ENCODE data around the gene PKDREJ. TPM values are rescaled to one million over a fixed set of nuclear protein-coding genes. Genes with fewer than 3 reads are reported as not detected.

The PKDREJ gene
- total RNA-seq, 1 experiment from 2014 or later = not detected

DNA sequence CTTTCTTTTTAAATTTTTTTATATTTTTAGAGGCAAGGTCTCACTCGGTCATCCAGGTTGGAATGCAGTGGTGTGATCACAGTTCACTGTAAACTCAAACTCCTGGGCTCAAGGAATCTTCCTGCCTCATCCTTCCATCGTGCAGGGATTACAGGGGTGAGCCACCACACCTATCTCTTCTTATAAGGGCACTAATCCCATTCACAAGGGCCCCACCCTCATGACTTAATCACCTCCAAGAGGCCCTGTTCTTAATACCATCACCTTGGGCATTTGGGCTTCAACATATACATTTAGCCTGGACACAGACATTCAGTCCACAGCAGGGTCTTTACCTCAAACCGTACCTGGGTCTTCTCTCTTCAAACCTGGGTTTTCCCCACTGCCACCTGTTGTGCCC is 29.0 kb upstream of the PKDREJ start:
- Histone ChIP-seq H3K9me3 (ENCODE audit: low read length) (no peaks in the 10 kb centered on the region), H3K9ac (ENCODE audit: low read length) (no peak overlapping the region), H3K36me3 (ENCODE audit: insufficient read depth, low read length) (peaks cover 9% of the 10 kb centered on the region), H3K4me1 (ENCODE audit: low read length) (peaks cover 40% of the 10 kb centered on the region), H3K27me3 (ENCODE audit: low read length) (no peaks in the 10 kb centered on the region), H3K4me2 (ENCODE audit: low read depth, low read length, poor library complexity, severe bottlenecking) (no peak overlapping the region), H2AFZ (ENCODE audit: low read length) (no peak overlapping the region), H3K79me2 (ENCODE audit: low read length) (peaks cover 19% of the 10 kb centered on the region), H4K20me1 (ENCODE audit: insufficient read depth, low read depth, low read length) (no peaks in the 10 kb centered on the region), H3K9me2 (replicated peaks; ENCODE audit: insufficient read depth, low read length) (no peaks in the 10 kb centered on the region), H3K4me3 (ENCODE audit: low read length) (no peak overlapping the region), H3K27ac (ENCODE audit: low read length) (no peak overlapping the region)
- no peak for DNase-seq

DNA sequence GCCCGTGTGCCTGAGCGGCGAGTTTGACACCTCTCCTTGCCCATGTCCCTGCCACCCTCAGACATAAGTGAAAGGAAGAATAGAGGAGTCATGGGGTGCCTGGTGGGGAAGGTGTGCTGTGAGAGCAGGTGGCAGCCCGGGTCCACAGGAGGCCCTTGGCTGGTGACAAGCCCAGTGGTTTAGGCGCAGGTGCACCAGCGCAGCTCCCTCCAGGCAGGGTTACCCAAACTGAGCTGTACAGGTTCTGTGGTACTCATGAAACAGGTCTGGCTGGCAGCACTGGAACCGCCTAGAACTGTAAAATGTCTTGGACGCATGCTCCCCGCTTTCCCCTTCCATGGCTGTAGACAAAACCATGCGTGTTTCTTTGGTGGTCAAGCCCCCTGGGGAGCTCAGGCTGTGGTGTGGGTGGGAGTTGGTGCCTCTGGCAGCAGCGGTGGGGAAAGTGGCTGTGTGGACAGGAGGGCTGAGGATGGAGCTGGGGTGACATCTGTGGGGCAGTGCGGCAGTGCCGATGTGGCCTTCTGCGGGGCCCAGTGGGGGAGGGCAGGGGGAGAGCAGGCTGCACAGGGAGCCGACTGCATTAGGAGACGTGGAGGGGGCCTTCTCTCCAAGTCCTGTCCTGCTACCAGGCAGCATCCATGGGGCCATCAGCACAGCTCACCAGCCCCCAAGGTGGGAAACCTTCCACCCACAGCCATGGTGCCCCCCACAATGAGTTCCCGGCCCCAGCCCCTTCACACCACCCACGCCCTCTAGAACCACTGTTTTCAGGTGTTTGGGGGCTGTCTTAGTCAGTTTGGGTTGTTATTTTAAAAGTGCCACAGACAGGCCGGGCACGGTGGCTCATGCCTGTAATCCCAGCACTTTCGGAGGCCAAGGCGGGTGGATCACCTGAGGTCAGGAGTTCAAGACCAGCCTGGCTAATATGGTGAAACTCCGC is 28.0 kb upstream of the PKDREJ start:
- Histone ChIP-seq H3K4me1 (ENCODE audit: low read length) (peaks cover 43% of the 10 kb centered on the region), H3K27ac (ENCODE audit: low read length) (no peak overlapping the region)

DNA sequence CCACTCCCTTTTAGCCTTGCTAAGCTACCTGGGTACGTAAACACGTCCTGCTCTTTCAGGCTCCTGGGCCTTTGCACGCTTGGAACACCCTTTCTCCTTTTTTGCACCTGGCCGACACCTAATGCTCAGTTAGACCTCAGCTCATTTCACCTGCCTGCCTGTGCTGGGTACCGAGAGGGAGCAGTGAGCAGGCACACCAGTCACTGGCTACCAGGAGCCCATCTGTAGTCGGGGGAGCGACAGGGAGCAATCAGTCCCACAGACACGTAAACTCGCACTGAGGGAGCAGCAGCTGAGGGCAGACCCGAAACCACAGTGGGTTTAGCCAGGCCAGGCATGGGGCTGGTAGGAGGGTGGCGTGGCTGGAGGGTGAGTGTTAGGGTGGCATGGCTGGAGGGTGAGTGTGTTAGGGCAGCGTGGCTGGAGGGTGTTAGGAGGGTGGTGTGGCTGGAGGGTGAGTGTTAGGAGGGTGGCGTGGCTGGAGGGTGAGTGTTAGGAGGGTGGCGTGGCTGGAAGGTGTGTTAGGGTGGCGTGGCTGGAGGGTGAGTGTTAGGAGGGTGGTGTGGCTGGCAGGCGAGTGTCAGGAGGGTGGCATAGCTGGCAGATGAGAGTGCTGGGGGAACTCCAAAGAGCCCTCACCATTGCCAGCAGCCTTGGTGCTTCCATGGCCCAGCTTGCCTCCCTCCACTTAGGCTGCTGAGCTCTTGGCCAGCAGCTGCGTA is 27.1 kb upstream of the PKDREJ start:
- Histone ChIP-seq H3K9me2 (replicated peaks; ENCODE audit: insufficient read depth, low read length) (no peaks in the 10 kb centered on the region), H3K4me1 (ENCODE audit: low read length) (peaks cover 35% of the 10 kb centered on the region), H3K27me3 (ENCODE audit: low read length) (no peaks in the 10 kb centered on the region), H3K4me3 (ENCODE audit: low read length) (no peak overlapping the region), H3K36me3 (ENCODE audit: insufficient read depth, low read length) (peaks cover 9% of the 10 kb centered on the region), H3K9ac (ENCODE audit: low read length) (no peak overlapping the region), H3K79me2 (ENCODE audit: low read length) (peaks cover 16% of the 10 kb centered on the region), H3K9me3 (ENCODE audit: low read length) (no peaks in the 10 kb centered on the region), H3K4me2 (ENCODE audit: low read depth, low read length, poor library complexity, severe bottlenecking) (no peak overlapping the region), H3K27ac (ENCODE audit: low read length) (no peak overlapping the region), H4K20me1 (ENCODE audit: insufficient read depth, low read depth, low read length) (no peaks in the 10 kb centered on the region), H2AFZ (ENCODE audit: low read length) (no peak overlapping the region)
- no peak for DNase-seq

More for the DNA sequence above, 28.0 kb upstream of the PKDREJ start:
- Histone ChIP-seq H2AFZ (ENCODE audit: low read length) (no peak overlapping the region), H3K9me2 (replicated peaks; ENCODE audit: insufficient read depth, low read length) (no peaks in the 10 kb centered on the region), H4K20me1 (ENCODE audit: insufficient read depth, low read depth, low read length) (no peaks in the 10 kb centered on the region), H3K27me3 (ENCODE audit: low read length) (no peaks in the 10 kb centered on the region), H3K4me2 (ENCODE audit: low read depth, low read length, poor library complexity, severe bottlenecking) (no peak overlapping the region), H3K9me3 (ENCODE audit: low read length) (no peaks in the 10 kb centered on the region), H3K9ac (ENCODE audit: low read length) (no peak overlapping the region), H3K79me2 (ENCODE audit: low read length) (peaks cover 18% of the 10 kb centered on the region), H3K36me3 (ENCODE audit: insufficient read depth, low read length) (peaks cover 9% of the 10 kb centered on the region), H3K4me3 (ENCODE audit: low read length) (no peak overlapping the region)
- no peak for DNase-seq

DNA sequence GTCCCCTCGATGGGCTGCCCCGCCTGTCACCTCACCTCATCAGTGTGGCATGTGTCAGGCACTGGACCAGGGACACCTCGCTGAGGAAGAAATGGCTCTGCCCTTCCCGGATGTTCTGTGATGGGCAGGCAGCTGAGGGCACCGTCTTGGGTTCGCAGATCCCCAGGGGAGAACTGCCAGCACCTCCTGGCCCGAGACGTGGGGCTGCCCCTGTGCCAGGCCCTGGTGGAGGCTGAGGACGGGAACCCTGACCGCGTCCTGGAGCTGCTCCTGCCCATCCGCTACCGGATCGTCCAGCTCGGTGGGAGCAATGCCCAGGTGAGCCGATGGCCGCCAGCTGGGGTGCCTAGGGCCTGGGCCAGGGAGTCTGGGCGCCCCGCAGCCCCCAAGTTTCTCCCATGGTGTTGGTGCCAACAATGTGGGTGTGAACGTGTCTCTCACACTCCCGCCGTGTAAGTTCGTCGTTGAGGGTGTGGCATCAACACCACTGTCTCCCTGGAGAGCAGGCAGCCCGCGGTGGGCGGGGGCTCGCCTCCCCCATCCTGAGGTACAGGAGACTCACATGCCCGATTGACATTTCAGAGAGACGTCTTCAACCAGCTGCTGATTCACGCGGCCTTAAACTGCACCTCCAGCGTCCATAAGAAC is 26.2 kb upstream of the PKDREJ start:
- peaks cover 29% of the 10 kb centered on the region for H3K4me1 ChIP-seq (ENCODE audit: low read length)
- no peaks in the 10 kb centered on the region for H4K20me1 ChIP-seq (ENCODE audit: insufficient read depth, low read depth, low read length)
- no peak overlapping the region for H3K27ac ChIP-seq (ENCODE audit: low read length)
- DNase-seq = no peak
- H3K4me2 ChIP-seq (ENCODE audit: low read depth, low read length, poor library complexity, severe bottlenecking) = no peak overlapping the region
- no peaks in the 10 kb centered on the region for H3K27me3 ChIP-seq (ENCODE audit: low read length)
- peak overlapping the region; percentile 91; the same call in 1 of the 2 replicates for H3K9ac ChIP-seq (ENCODE audit: low read length)
- H3K9me2 ChIP-seq (replicated peaks; ENCODE audit: insufficient read depth, low read length) = no peaks in the 10 kb centered on the region
- peaks cover 10% of the 10 kb centered on the region for H3K36me3 ChIP-seq (ENCODE audit: insufficient read depth, low read length)
- no peak overlapping the region for H2AFZ ChIP-seq (ENCODE audit: low read length)
- no peaks in the 10 kb centered on the region for H3K9me3 ChIP-seq (ENCODE audit: low read length)
- H3K79me2 ChIP-seq (ENCODE audit: low read length) = peaks cover 16% of the 10 kb centered on the region
- H3K4me3 ChIP-seq (ENCODE audit: low read length) = no peak overlapping the region

DNA sequence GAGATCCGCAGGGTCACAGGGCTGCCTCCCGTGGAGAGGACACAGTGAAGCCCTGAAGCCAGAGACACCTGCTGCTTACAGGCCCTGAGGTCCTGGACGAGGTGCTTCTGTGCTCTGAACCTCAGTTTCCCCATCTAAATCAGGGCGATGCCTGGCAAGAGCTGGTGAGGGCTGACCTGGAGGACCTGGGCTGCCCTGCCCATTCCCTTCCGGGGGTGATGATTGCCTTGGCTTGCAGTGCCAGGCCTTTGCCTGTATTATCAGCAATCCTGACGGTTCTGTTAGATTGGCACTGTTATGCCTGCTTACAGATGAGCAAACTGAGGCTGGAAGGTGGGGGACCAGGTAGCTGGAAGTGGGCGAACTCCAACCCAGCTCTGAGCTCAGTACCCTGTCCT is 25.7 kb upstream of the PKDREJ start:
- H3K27me3 ChIP-seq (ENCODE audit: low read length) = no peaks in the 10 kb centered on the region
- no peaks in the 10 kb centered on the region for H3K9me2 ChIP-seq (replicated peaks; ENCODE audit: insufficient read depth, low read length)
- H3K79me2 ChIP-seq (ENCODE audit: low read length) = peaks cover 16% of the 10 kb centered on the region
- peak overlapping the region; percentile 84 for H3K4me2 ChIP-seq (ENCODE audit: low read depth, low read length, poor library complexity, severe bottlenecking)
- peaks cover 15% of the 10 kb centered on the region for H3K36me3 ChIP-seq (ENCODE audit: insufficient read depth, low read length)
- H3K9me3 ChIP-seq (ENCODE audit: low read length) = no peaks in the 10 kb centered on the region
- peak overlapping the region; percentile 91 for H3K9ac ChIP-seq (ENCODE audit: low read length)
- H4K20me1 ChIP-seq (ENCODE audit: insufficient read depth, low read depth, low read length) = no peaks in the 10 kb centered on the region
- H3K27ac ChIP-seq (ENCODE audit: low read length) = peak overlapping the region; percentile 68
- peaks cover 29% of the 10 kb centered on the region for H3K4me1 ChIP-seq (ENCODE audit: low read length)
- DNase-seq = no peak
- H2AFZ ChIP-seq (ENCODE audit: low read length) = no peak overlapping the region
- peak overlapping the region; percentile 84 for H3K4me3 ChIP-seq (ENCODE audit: low read length)

DNA sequence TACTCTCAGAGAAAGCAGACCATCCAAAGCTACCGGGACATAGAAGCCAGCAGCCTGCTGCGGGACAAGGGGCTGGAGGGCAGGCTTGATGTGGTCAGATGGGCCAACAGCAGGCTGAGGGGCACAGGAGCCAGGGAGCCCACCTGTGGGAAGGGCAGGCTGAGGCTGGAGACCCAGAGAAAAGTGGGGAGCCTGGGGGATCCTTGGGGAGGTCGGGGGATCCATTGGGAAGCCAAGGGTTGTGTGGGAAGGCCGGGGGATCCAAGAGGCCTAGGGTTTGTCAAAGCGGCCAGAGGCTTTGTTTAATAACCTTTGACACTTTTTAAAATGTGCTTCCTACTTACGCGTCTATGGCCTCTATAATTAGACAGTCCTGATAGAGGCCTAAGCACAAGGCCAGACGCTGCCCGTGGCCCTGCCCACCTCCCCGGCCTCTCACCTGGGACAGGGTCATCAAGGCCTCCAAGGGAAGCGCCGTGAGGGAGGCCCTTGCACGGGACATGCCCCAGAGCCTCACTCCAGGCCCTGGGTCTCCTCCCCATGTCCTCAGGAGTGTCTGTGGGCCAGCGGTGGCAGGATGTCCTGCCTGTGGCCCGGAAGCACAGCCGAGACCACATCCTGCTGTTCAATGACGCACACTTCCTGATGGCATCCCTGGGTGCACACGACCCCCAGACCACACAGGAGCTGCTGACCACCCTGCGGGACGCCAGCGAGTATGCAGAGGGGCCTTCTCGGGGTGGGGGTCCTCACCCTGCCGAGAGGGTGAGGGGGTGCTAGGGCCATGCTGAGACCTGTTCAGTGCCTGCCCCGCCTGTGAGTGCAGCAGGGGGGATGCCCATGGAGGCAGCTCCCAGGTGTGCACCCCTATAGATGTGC is 25.0 kb upstream of the PKDREJ start:
- no peaks in the 10 kb centered on the region for H3K9me2 ChIP-seq (replicated peaks; ENCODE audit: insufficient read depth, low read length)
- H3K4me1 ChIP-seq (ENCODE audit: low read length) = peaks cover 24% of the 10 kb centered on the region
- H3K4me3 ChIP-seq (ENCODE audit: low read length) = peak overlapping the region; percentile 84
- H3K27ac ChIP-seq (ENCODE audit: low read length) = peak overlapping the region; percentile 68
- H3K9ac ChIP-seq (ENCODE audit: low read length) = peak overlapping the region; percentile 91
- no peaks in the 10 kb centered on the region for H3K9me3 ChIP-seq (ENCODE audit: low read length)
- no peaks in the 10 kb centered on the region for H4K20me1 ChIP-seq (ENCODE audit: insufficient read depth, low read depth, low read length)
- peak; percentile 74 for DNase-seq
- H3K36me3 ChIP-seq (ENCODE audit: insufficient read depth, low read length) = peaks cover 16% of the 10 kb centered on the region
- no peak overlapping the region for H2AFZ ChIP-seq (ENCODE audit: low read length)
- peak overlapping the region; percentile 84 for H3K4me2 ChIP-seq (ENCODE audit: low read depth, low read length, poor library complexity, severe bottlenecking)
- H3K27me3 ChIP-seq (ENCODE audit: low read length) = no peaks in the 10 kb centered on the region
- peaks cover 16% of the 10 kb centered on the region for H3K79me2 ChIP-seq (ENCODE audit: low read length)

DNA sequence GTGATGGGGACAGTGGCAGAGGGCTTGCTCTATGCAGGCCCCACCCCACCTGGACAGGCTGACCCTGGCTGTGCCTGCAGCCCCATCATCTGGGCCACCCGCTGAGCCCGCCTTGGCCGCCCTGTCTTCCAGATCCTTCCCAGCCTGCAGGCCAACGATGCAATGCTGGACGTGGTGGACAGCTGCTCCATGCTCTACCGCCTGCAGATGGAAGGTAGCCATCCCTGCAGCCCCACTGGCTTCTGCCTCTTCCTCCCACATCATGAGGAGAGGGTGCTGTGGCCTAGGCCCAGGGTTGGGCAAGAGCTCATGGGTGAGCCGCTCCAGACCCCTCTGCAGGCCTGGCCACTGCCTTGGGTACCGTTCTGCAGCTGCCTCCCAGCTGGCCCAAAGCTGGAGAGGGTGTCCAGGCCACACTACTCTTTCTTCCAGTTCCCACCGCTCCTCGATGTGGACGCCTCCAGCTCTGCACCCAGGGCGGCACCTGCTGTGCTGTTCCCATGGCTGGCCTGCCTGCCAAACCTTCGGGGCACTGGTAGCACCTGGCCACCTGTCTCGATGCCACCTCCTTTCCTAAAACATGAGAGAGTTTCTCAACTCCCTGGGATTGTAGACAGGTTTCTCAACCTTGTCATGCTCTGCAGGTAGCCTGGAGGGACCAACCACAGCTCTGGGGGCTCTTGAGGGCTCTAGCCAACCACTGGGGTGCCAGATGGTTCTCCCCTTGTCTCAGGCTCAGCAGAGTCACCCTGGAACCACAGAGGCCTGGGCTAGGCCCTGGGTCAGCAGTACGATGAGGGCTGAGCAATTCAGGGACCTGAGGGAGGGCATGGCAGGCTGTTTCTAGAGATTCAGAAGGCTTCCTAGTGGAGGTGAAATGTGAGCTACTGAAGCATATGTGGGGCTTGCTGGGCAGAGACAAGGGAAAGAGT is 24.1 kb upstream of the PKDREJ start:
- H3K4me3 ChIP-seq (ENCODE audit: low read length) = peak overlapping the region; percentile 84
- no peak overlapping the region for H2AFZ ChIP-seq (ENCODE audit: low read length)
- no peaks in the 10 kb centered on the region for H4K20me1 ChIP-seq (ENCODE audit: insufficient read depth, low read depth, low read length)
- DNase-seq = no peak
- H3K4me1 ChIP-seq (ENCODE audit: low read length) = peaks cover 15% of the 10 kb centered on the region
- no peaks in the 10 kb centered on the region for H3K9me2 ChIP-seq (replicated peaks; ENCODE audit: insufficient read depth, low read length)
- H3K9ac ChIP-seq (ENCODE audit: low read length) = peak overlapping the region; percentile 91
- peaks cover 10% of the 10 kb centered on the region for H3K36me3 ChIP-seq (ENCODE audit: insufficient read depth, low read length)
- no peaks in the 10 kb centered on the region for H3K27me3 ChIP-seq (ENCODE audit: low read length)
- peaks cover 16% of the 10 kb centered on the region for H3K79me2 ChIP-seq (ENCODE audit: low read length)
- peak overlapping the region; percentile 68 for H3K27ac ChIP-seq (ENCODE audit: low read length)
- no peaks in the 10 kb centered on the region for H3K9me3 ChIP-seq (ENCODE audit: low read length)
- H3K4me2 ChIP-seq (ENCODE audit: low read depth, low read length, poor library complexity, severe bottlenecking) = peak overlapping the region; percentile 84

Measured in Karpas-422 (cell line).